Tibial nerve (tissue), 4 donors: ENCODE data around the gene CRYL1. TPM values are rescaled to one million over a fixed set of nuclear protein-coding genes. Genes with fewer than 3 reads are reported as not detected.

ENCODE experiments used
- DNase-seq, 2 donors: peaks; one replicate each; pipeline ENCODE4 v3.0.0-alpha.2; 2019; ENCODE audit warnings: low spot score in 2 of 2
- H3K27ac ChIP-seq, 4 donors: fragments of 200-600 bp; sonication (generic) in 3 of 4; one replicate each; pipeline ENCODE4 v1.5.1; 2017 to 2019; ENCODE audit warnings: mild to moderate bottlenecking in 1 of 4
- H3K27me3 ChIP-seq, 2 donors: fragments of 200-600 bp; sonication (generic) in 1 of 2; one replicate each; pipeline versions ENCODE4 v1.5.1 to v1.6.0; 2017 to 2019
- H3K36me3 ChIP-seq, 3 donors: fragments of 200-600 bp; sonication (generic); one replicate each; pipeline ENCODE4 v1.5.1; 2018 to 2019
- H3K4me1 ChIP-seq, 4 donors: fragments of 200-600 bp; sonication (generic) in 3 of 4; one replicate each; pipeline ENCODE4 v1.5.1; 2017 to 2019
- H3K4me3 ChIP-seq, 4 donors: fragments of 200-600 bp; sonication (generic) in 3 of 4; one replicate each; pipeline ENCODE4 v1.5.1; 2017 to 2019; ENCODE audit warnings: mild to moderate bottlenecking in 1 of 4, moderate library complexity in 1 of 4
- H3K9me3 ChIP-seq, 4 donors: fragments of 200-600 bp; sonication (generic) in 3 of 4; one replicate each; pipeline ENCODE4 v1.5.1; 2017 to 2019
- EP300 ChIP-seq, 2 donors: sonication (generic); formaldehyde crosslinking; IDR thresholded peaks; one replicate each; pipeline ENCODE4 v1.6.1; 2017; ENCODE audit warnings: antibody characterized with exemption in 2 of 2, mild to moderate bottlenecking in 1 of 2
- POLR2A ChIP-seq, 2 donors: fragments of 450-650 bp; IDR thresholded peaks; one replicate each; pipeline ENCODE4 v1.6.1; 2017; ENCODE audit warnings: antibody characterized with exemption in 2 of 2, mild to moderate bottlenecking in 2 of 2, moderate library complexity in 2 of 2
- WGBS, 2 donors: methylation state at CpG; one replicate each; pipeline ENCODE4 v1.1.5; 2018; 5-methylcytosine and 5-hydroxymethylcytosine counted together
- total RNA-seq, 4 donors: library from RNA; depleted of rRNA; stranded (reverse); fragments of >200 nt; gene quantifications; one replicate each; pipeline ENCODE4 v1.1.0, GENCODE V29; 2016
- TF ChIP-seq, protein P1 (sequence below), 5 experiments: fragments of 200-600 bp in 3 of 5; fragments of 450-650 bp in 2 of 5; sonication (generic) in 3 of 5; IDR thresholded peaks; one replicate each; pipeline ENCODE4 v1.5.1; 2016 to 2019; ENCODE audit warnings: antibody characterized with exemption in 5 of 5, mild to moderate bottlenecking in 3 of 5, moderate library complexity in 2 of 5

The CRYL1 gene
- total RNA-seq, 4 donors from 2014 or later: 33.9 to 60.5 (median 49.5) TPM

DNA sequence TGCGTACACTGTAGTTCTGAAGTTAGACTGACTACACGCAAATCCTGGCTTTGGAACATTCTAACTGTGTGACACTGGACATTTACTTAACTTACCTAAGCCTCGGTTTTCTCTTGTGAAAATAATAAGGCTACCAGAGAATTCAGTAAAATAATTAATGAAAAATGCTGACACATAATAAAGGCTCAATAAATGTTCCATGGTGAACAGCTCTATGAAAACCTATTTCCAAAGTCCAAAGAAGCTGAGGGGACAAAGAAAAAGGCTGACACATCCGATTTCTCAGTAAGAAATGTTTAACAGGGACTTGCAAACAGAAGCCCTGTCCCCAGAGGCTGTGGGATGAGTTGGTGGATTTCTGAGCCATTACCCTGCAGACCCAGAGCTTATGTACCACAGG, 153.8 kb downstream of the CRYL1 start:
- TF ChIP-seq EP300 (IDR thresholded peaks at IDR 0.05) (no peak), POLR2A (IDR thresholded peaks at IDR 0.05) (no peak)
- TF ChIP-seq, protein P1, sequence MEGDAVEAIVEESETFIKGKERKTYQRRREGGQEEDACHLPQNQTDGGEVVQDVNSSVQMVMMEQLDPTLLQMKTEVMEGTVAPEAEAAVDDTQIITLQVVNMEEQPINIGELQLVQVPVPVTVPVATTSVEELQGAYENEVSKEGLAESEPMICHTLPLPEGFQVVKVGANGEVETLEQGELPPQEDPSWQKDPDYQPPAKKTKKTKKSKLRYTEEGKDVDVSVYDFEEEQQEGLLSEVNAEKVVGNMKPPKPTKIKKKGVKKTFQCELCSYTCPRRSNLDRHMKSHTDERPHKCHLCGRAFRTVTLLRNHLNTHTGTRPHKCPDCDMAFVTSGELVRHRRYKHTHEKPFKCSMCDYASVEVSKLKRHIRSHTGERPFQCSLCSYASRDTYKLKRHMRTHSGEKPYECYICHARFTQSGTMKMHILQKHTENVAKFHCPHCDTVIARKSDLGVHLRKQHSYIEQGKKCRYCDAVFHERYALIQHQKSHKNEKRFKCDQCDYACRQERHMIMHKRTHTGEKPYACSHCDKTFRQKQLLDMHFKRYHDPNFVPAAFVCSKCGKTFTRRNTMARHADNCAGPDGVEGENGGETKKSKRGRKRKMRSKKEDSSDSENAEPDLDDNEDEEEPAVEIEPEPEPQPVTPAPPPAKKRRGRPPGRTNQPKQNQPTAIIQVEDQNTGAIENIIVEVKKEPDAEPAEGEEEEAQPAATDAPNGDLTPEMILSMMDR (IDR thresholded peaks at IDR 0.05): no peak
- Histone ChIP-seq H3K27ac (no peak overlapping the region), H3K27me3 (no peaks in the 10 kb centered on the region), H3K4me3 (no peak overlapping the region), H3K9me3 (no peaks in the 10 kb centered on the region), H3K4me1 (no peaks in the 10 kb centered on the region), H3K36me3 (no peaks in the 10 kb centered on the region)
- DNase-seq: no peak
- 84 to 88% methylated on average over 4 of the region's 4 CpGs for WGBS, 2 donors

GRCh38 chr13:20370815-20371421, 154.7 kb downstream of the CRYL1 start:
- Histone ChIP-seq H3K4me3 (no peak overlapping the region), H3K27ac (no peak overlapping the region), H3K27me3 (no peaks in the 10 kb centered on the region), H3K4me1 (no peaks in the 10 kb centered on the region), H3K9me3 (no peaks in the 10 kb centered on the region), H3K36me3 (no peaks in the 10 kb centered on the region)
- 64 to 77% methylated on average over 2 of the region's 2 CpGs for WGBS, 2 donors
- no peak for TF ChIP-seq EP300 (IDR thresholded peaks at IDR 0.05)
- TF ChIP-seq, protein P1 (IDR thresholded peaks at IDR 0.05): no peak
- TF ChIP-seq POLR2A (IDR thresholded peaks at IDR 0.05): no peak
- no peak for DNase-seq

DNA sequence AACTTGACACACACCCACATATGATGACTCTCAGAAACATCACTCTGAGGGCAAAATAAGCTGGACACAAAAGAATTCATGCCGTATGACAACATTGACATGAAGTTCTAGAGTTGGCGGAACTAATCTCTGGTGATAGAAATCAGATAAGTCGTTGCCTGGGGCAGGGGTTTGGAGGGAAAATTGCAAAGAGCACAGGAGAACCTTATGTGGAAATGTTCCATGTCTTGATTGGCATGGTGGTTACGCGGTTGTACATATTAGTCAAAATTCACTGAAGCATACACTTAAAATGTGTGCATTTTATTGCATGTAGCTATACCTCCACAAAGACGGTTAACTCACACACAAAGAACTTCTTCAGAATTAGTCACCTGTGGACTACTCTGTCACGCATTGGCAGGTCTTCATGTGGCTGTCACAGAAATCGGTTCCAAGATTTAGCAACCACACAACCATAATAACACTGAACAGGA, 155.7 kb downstream of the CRYL1 start:
- no peaks in the 10 kb centered on the region for H3K27me3 ChIP-seq
- H3K4me1 ChIP-seq: no peaks in the 10 kb centered on the region
- no peak for DNase-seq
- WGBS, 2 donors: 92 to 93% methylated on average over 8 of the region's 8 CpGs
- TF ChIP-seq, protein P1 (IDR thresholded peaks at IDR 0.05): no peak
- TF ChIP-seq POLR2A (IDR thresholded peaks at IDR 0.05): no peak
- TF ChIP-seq EP300 (IDR thresholded peaks at IDR 0.05): no peak
- no peaks in the 10 kb centered on the region for H3K36me3 ChIP-seq
- H3K4me3 ChIP-seq: no peak overlapping the region
- H3K27ac ChIP-seq: no peak overlapping the region
- H3K9me3 ChIP-seq: no peaks in the 10 kb centered on the region

- Histone ChIP-seq H3K27me3 (no peaks in the 10 kb centered on the region), H3K4me3 (no peak overlapping the region), H3K9me3 (no peaks in the 10 kb centered on the region), H3K27ac (no peak overlapping the region), H3K36me3 (no peaks in the 10 kb centered on the region), H3K4me1 (peaks cover 0 to 5% (median 0%) of the 10 kb centered on the region in 4 donors)
- WGBS, 2 donors: 81% methylated on average over 8 of the region's 8 CpGs
- no peak for TF ChIP-seq EP300 (IDR thresholded peaks at IDR 0.05)
- no peak for TF ChIP-seq POLR2A (IDR thresholded peaks at IDR 0.05)
- TF ChIP-seq, protein P1 (IDR thresholded peaks at IDR 0.05): no peak
- DNase-seq: no peak
These were observed 159.6 kb downstream of the CRYL1 start for GRCh38 chr13:20366056-20366455.

DNA sequence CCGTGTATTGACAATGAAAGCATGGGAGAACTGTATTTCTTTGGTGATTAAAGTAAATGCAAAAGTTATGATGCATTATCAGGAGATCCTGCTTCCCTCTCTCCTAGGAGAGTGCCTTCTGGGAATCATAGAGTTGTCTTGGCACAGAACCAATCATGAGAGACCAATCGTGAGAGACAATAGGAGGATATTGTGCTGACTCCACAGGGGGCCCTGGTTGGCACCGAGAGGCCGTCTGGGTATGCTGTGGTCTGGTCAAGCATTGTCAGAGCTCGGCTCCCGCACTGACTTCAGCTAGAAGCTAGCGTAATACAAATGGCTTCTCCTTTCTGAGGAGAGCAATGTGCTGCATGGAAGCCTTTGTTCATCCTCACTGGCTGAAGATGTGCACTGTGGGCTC, 162.1 kb downstream of the CRYL1 start:
- H3K27ac ChIP-seq: no peak overlapping the region
- 34 to 50% methylated on average over 4 to 7 of the region's 7 CpGs for WGBS, 2 donors
- TF ChIP-seq, protein P1 (IDR thresholded peaks at IDR 0.05): no peak
- TF ChIP-seq POLR2A (IDR thresholded peaks at IDR 0.05) (no peak), EP300 (IDR thresholded peaks at IDR 0.05) (no peak)
- H3K9me3 ChIP-seq: no peaks in the 10 kb centered on the region
- no peaks in the 10 kb centered on the region for H3K36me3 ChIP-seq
- no peak for DNase-seq
- H3K4me3 ChIP-seq: no peak overlapping the region
- no peaks in the 10 kb centered on the region for H3K27me3 ChIP-seq
- H3K4me1 ChIP-seq: peaks cover 0 to 8% (median 0%) of the 10 kb centered on the region in 4 donors
